Keratinocyte (primary cell): ENCODE measurements around the gene LTBP2.

Experiments
- CTCF ChIP-seq, 3 experiments: IDR thresholded peaks in 1 of 3; conservative IDR thresholded peaks in 1 of 3; optimal IDR thresholded peaks in 1 of 3; 2 replicates in 2 of 3; 3 replicates in 1 of 3; pipeline versions ENCODE3 to v1.5.1; 2011; ENCODE audit warnings: low read length in 3 of 3, mild to moderate bottlenecking in 3 of 3, moderate library complexity in 2 of 3, control low read depth in 1 of 3, inconsistent platforms in 1 of 3; ENCODE audit not compliant: insufficient read depth in 2 of 3; ENCODE audit errors: extremely low read depth in 1 of 3
- EZH2 ChIP-seq: IDR thresholded peaks from one replicate; pipeline ENCODE4 v1.6.1; 2012; ENCODE audit warnings: inconsistent platforms, mild to moderate bottlenecking, low read length, moderate library complexity

GRCh38 chr14:74465335-74465734 is 146.7 kb downstream of the LTBP2 start:
- no peak for TF ChIP-seq EZH2
- TF ChIP-seq CTCF (optimal IDR thresholded peaks at IDR 0.05 in 1 of 3, IDR thresholded peaks at IDR 0.05 in 1 of 3, conservative IDR thresholded peaks at IDR 0.05 in 1 of 3; ENCODE audit: extremely low read depth in 1 of 3, insufficient read depth in 2 of 3, low read length in 3 of 3): no peak
